WTC11 (cell line): ENCODE measurements around the gene UNG.

Experiments used
- CTCF ChIP-seq: fragments of 200-600 bp; IDR thresholded peaks from 2 replicates; pipeline ENCODE4 v1.8.0; 2022; ENCODE audit warnings: antibody characterized with exemption
- KAT7 ChIP-seq: sonication (generic); formaldehyde crosslinking; IDR thresholded peaks from 2 replicates; pipeline ENCODE4 v1.8.1; 2023; ENCODE audit warnings: missing genetic modification reagents, mild to moderate bottlenecking, borderline replicate concordance
- USF2 ChIP-seq: sonication (generic); formaldehyde crosslinking; IDR thresholded peaks from 2 replicates; pipeline ENCODE4 v1.8.1; 2023; ENCODE audit warnings: mild to moderate bottlenecking, missing genetic modification reagents, moderate library complexity
- ZNF121 ChIP-seq: sonication (generic); formaldehyde crosslinking; IDR thresholded peaks from 2 replicates; pipeline ENCODE4 v1.8.0; 2023; ENCODE audit warnings: missing genetic modification reagents
- ZNF138 ChIP-seq: sonication (generic); formaldehyde crosslinking; conservative IDR thresholded peaks from 2 replicates; pipeline ENCODE4 v1.8.1; 2022; ENCODE audit warnings: mild to moderate bottlenecking, moderate library complexity, missing genetic modification reagents
- TF ChIP-seq, protein P1 (sequence below): fragments of 250-450 bp; sonication (Bioruptor Pico); IDR thresholded peaks from 2 replicates; pipeline ENCODE4 v1.9.0; 2021; ENCODE audit warnings: mild to moderate bottlenecking

GRCh38 chr12:109157986-109158385 is 60.6 kb downstream of the UNG start:
- no peak for TF ChIP-seq ZNF121 (CRISPR knock-in tag)
- TF ChIP-seq CTCF, result no peak
- TF ChIP-seq ZNF138 (CRISPR knock-in tag), result no peak
- TF ChIP-seq USF2, result no peak
- TF ChIP-seq, protein P1, sequence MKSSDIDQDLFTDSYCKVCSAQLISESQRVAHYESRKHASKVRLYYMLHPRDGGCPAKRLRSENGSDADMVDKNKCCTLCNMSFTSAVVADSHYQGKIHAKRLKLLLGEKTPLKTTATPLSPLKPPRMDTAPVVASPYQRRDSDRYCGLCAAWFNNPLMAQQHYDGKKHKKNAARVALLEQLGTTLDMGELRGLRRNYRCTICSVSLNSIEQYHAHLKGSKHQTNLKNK, result no peak
- TF ChIP-seq KAT7, result no peak
